Pancreas (tissue), 10 donors: Measurements from ENCODE around the gene LDLRAD4. TPM values are rescaled to one million over a fixed set of nuclear protein-coding genes. Genes with fewer than 3 reads are reported as not detected.

Source experiments
- ATAC-seq, 4 donors: fragments of 200-7000 bp; cut with Tn5 transposase; one replicate each; pipeline versions ENCODE4 v1.8.0 to v1.9.1; 2020; ENCODE audit warnings: mild to moderate bottlenecking in 4 of 4, moderate library complexity in 4 of 4
- DNase-seq, 6 donors: peaks; one replicate each; pipeline ENCODE4 v3.0.0-alpha.2; 2020
- FAIRE-seq: peaks from 2 replicates; lab custom pipeline; 2012; peaks lifted over from hg19 to GRCh38; lab: Jason Lieb, UNC
- H3K27ac ChIP-seq, 4 donors: fragments of 200-600 bp; sonication (generic); 1 replicate in 3 of 4; 2 replicates in 1 of 4; pipeline versions ENCODE4 v1.5.0 to v1.8.0; 2020
- H3K27me3 ChIP-seq, 4 donors: fragments of 200-600 bp; one replicate each; pipeline ENCODE4 v1.8.0; 2021
- H3K36me3 ChIP-seq, 3 donors: fragments of 200-600 bp; sonication (generic) in 1 of 3; one replicate each; pipeline versions ENCODE4 v1.5.0 to v1.8.0; 2020 to 2021
- H3K4me1 ChIP-seq, 3 donors: fragments of 200-600 bp; one replicate each; pipeline ENCODE4 v1.8.0; 2021
- H3K4me3 ChIP-seq, 4 donors: fragments of 200-600 bp; sonication (generic) in 2 of 4; one replicate each; pipeline versions ENCODE4 v1.5.0 to v1.8.0; 2020 to 2021
- H3K9me3 ChIP-seq, 4 donors: fragments of 200-600 bp; one replicate each; pipeline ENCODE4 v1.8.0; 2021
- CTCF ChIP-seq, 4 donors: fragments of 200-600 bp; sonication (generic) in 3 of 4; IDR thresholded peaks; one replicate each; pipeline versions ENCODE4 v1.5.0 to v1.8.0; 2021; ENCODE audit warnings: antibody characterized with exemption in 4 of 4
- WGBS, 2 donors: extraction: QIAGEN DNeasy Blood & Tissue Kit; methylation state at CpG; one replicate each; pipeline ENCODE4 v1.1.7; 2013; 5-methylcytosine and 5-hydroxymethylcytosine counted together
- intact Hi-C, 3 donors: fragments of 100-400 bp; cut with DNase I; formaldehyde crosslinking; loops; one replicate each; pipeline versions ENCODE4 v1.11.1 to v1.14.2; 2022
- polyA plus RNA-seq, 2 donors: library from polyadenylated mRNA; stranded (reverse); fragments of 200-250 nt; gene quantifications; one replicate each; pipeline ENCODE4 v1.2.3, GENCODE V29; 2013
- total RNA-seq, 6 donors: library from RNA; stranded (reverse); fragmentation: NEBNext Ultra II Directional in 4 of 6; extraction: Animal tissue kit (Norgen Biotek cat#: 25700) in 4 of 6; gene quantifications; one replicate each; pipeline versions ENCODE4 v1.2.1 to v1.2.4, GENCODE V29; 2021 to 2023
- donor health status: healthy with polysubstance abuse.
- donor health status: DM: no; HTN: no; CAD: no; lungs with moderate emphysema.
- donor health status: DM: no; HTN: no; CAD: no.
- donor health status: control.
- donor health status: control.
- donor health status: Bipolar disorder and iron deficiency.
- donor health status: DM: yes; HTN: yes; CAD: no.
- donor health status: DM: no; HTN: no; CAD: no.
- donor health status: DM: no; HTN: no; CAD: no.
- donor health status: DM: yes; HTN: yes; CAD: no.

The LDLRAD4 gene
- total and polyA plus RNA-seq, 8 donors: 2.5 to 21.8 (median 5.7) TPM

DNA sequence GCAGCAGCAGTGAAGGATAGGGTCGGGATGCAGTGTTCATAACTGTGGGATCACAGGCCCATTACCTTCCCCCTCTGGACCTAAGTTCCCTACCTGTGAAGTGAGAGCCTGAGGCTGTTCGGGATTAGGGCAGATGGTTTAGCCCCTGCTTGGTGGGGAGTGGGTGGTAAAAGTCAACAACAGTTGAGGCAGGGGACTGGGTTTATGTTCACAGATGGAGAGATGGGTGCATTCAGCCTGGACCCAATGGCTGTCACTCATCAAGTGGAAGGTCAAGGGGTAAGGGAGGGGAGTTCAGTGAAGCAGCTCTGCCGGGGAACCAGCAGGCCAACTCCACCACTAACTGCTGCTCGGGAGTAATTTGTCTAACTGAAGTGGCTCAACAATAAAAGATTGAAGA is 327.4 kb downstream of the LDLRAD4 start:
- FAIRE-seq: no peak
- intact Hi-C loops: no loop called here
- peak in 1 of 6 donors; percentile 9 for DNase-seq

DNA sequence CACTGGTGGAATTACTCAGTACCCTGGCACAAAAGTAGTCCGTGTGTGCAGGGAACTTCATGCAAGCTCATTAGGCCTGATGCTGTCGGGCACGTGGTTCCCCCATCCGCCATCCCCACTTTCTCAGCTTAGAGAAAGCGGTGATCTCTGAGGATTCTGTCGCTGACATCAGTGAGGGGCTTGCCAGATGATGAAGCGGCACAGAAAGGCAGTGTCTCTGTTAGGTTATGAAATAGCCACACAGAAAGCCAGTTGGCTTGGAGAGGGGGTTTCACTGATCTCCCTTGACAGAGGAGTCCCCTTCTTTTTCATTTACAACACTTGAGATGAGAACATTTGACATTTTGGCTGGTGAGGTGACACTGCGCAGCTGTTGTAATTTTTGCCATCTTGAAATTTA is 328.1 kb downstream of the LDLRAD4 start:
- FAIRE-seq: no peak
- H3K9me3 ChIP-seq: no peaks in the 10 kb centered on the region

More for the DNA sequence above, 327.4 kb downstream of the LDLRAD4 start:
- Histone ChIP-seq H3K27me3 (no peaks in the 10 kb centered on the region), H3K4me1 (no peaks in the 10 kb centered on the region), H3K36me3 (no peaks in the 10 kb centered on the region), H3K9me3 (no peaks in the 10 kb centered on the region), H3K27ac (no peak overlapping the region), H3K4me3 (no peak overlapping the region)
- WGBS, 2 donors: 82 to 84% methylated on average over 4 of the region's 4 CpGs
- TF ChIP-seq CTCF (IDR thresholded peaks at IDR 0.05): no peak
- no peak for ATAC-seq

GRCh38 chr18:13547347-13547746 is 328.8 kb downstream of the LDLRAD4 start:
- DNase-seq: peak in 3 of 6 donors; percentile 14 to 57 (median 54)
- no peak overlapping the region for H3K4me3 ChIP-seq
- no peak overlapping the region for H3K27ac ChIP-seq
- peak in 2 of 4 donors; percentile 57 to 65 for ATAC-seq
- no peak for FAIRE-seq
- TF ChIP-seq CTCF (IDR thresholded peaks at IDR 0.05): no peak
- intact Hi-C loops: no loop called here
- H3K27me3 ChIP-seq: no peaks in the 10 kb centered on the region
- no peaks in the 10 kb centered on the region for H3K9me3 ChIP-seq
- no peaks in the 10 kb centered on the region for H3K4me1 ChIP-seq
- 39 to 42% methylated on average over 10 of the region's 10 CpGs for WGBS, 2 donors
- no peaks in the 10 kb centered on the region for H3K36me3 ChIP-seq

More for the DNA sequence above, 328.1 kb downstream of the LDLRAD4 start:
- Histone ChIP-seq H3K36me3 (no peaks in the 10 kb centered on the region), H3K4me3 (no peak overlapping the region), H3K27me3 (no peaks in the 10 kb centered on the region), H3K27ac (no peak overlapping the region), H3K4me1 (no peaks in the 10 kb centered on the region)
- no peak for TF ChIP-seq CTCF (IDR thresholded peaks at IDR 0.05)
- WGBS, 2 donors: 87 to 90% methylated on average over 8 of the region's 8 CpGs
- intact Hi-C loops: no loop called here
- DNase-seq (peak in 1 of 6 donors; percentile 8), ATAC-seq (no peak)

DNA sequence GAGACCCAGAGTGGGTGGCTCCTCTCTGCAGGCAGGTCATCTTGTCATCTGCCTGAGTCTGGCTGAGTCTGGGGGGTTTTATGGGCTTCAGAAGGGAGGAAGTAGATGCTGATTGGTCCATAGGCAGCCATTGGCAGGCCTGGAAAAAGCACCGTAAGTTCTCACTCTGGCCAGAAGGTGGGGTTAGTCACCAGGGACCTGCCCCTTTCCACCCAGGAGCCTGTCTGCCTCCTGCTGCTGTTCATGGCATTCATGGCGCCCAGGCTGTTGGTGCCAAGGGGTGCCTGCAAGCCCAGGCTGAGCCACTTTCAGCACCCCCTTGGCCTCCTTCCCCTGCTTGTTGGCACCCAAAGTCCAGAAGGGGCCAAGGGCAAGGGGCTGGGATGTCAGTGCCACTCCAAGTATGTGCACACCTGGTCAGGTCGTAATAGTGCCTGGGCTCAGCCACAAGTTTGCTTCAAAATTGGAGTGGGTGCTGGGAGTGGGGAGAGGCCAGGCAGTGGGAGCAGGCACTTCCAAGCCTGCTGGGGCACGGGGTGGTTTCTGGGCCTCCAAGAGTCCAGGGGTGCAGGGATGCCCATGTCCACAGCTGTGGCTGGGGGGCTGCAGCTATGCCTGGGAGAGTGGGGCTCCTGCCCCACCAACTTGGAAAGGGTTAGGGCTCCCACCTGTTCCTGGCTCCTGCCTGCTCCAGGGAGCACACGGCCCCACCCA is 329.7 kb downstream of the LDLRAD4 start:
- DNase-seq (peak in 2 of 6 donors; percentile 10 to 39), FAIRE-seq (no peak), ATAC-seq (no peak)
- Histone ChIP-seq H3K4me3 (no peak overlapping the region), H3K4me1 (no peaks in the 10 kb centered on the region), H3K36me3 (no peaks in the 10 kb centered on the region), H3K9me3 (no peaks in the 10 kb centered on the region), H3K27me3 (no peaks in the 10 kb centered on the region), H3K27ac (no peak overlapping the region)
- TF ChIP-seq CTCF (IDR thresholded peaks at IDR 0.05): no peak
- intact Hi-C loops: no loop called here
- 82 to 89% methylated on average over 5 of the region's 5 CpGs for WGBS, 2 donors
